DND-41 (cell line): ENCODE results near the gene BCL7A.

Experiments used
- EZH2 ChIP-seq: IDR thresholded peaks from 3 replicates; pipeline ENCODE4 v1.6.1; 2012; ENCODE audit warnings: borderline replicate concordance, low read depth, mild to moderate bottlenecking, moderate library complexity, low read length, inconsistent platforms; ENCODE audit not compliant: severe bottlenecking
- TF ChIP-seq, protein P1 (sequence below): IDR thresholded peaks from 2 replicates; pipeline ENCODE4 v1.5.1; 2012; ENCODE audit warnings: borderline replicate concordance, low read length, moderate library complexity, mild to moderate bottlenecking; ENCODE audit not compliant: poor library complexity, severe bottlenecking; ENCODE audit errors: extremely low read depth

DNA sequence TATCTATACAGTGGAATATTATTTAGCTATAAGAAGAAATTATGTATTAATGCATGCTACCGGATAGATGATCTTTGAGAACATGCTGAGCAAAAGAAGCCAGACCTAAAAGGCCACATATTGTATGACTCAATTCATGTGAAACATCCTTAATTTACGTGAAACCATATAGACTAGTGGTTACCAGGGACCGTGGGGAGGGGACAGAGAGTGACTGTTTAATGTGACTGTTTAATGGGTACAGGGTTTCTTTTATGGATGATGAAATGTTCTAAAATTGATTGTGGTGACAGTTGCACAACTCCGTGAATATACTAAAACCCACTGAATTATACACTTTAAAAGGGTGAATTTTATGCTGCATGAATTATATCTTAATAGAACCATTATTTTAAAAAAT lies 8.5 kb upstream of the BCL7A start:
- TF ChIP-seq, protein P1, sequence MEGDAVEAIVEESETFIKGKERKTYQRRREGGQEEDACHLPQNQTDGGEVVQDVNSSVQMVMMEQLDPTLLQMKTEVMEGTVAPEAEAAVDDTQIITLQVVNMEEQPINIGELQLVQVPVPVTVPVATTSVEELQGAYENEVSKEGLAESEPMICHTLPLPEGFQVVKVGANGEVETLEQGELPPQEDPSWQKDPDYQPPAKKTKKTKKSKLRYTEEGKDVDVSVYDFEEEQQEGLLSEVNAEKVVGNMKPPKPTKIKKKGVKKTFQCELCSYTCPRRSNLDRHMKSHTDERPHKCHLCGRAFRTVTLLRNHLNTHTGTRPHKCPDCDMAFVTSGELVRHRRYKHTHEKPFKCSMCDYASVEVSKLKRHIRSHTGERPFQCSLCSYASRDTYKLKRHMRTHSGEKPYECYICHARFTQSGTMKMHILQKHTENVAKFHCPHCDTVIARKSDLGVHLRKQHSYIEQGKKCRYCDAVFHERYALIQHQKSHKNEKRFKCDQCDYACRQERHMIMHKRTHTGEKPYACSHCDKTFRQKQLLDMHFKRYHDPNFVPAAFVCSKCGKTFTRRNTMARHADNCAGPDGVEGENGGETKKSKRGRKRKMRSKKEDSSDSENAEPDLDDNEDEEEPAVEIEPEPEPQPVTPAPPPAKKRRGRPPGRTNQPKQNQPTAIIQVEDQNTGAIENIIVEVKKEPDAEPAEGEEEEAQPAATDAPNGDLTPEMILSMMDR, result no peak
- no peak for TF ChIP-seq EZH2
